CD4-positive, alpha-beta T cell treated with Interleukin-17A for 1 hour (primary cell): ENCODE data around the gene SPATA9.
A peak's percentile ranks its signal among the peaks of the same experiment; 100 is the strongest.
"Not testable (repeated sequence)": the region's sequence is repeated elsewhere in the genome, so short reads cannot be mapped to it uniquely, and the experiment has no call there.

ENCODE experiments used
- DNase-seq: peaks from one replicate; pipeline ENCODE4 v3.0.0-alpha.2; 2020

The SPATA9 gene

GRCh38 chr5:95641741-95642220, 41.0 kb downstream of the SPATA9 start:
- DNase-seq = no peak

DNA sequence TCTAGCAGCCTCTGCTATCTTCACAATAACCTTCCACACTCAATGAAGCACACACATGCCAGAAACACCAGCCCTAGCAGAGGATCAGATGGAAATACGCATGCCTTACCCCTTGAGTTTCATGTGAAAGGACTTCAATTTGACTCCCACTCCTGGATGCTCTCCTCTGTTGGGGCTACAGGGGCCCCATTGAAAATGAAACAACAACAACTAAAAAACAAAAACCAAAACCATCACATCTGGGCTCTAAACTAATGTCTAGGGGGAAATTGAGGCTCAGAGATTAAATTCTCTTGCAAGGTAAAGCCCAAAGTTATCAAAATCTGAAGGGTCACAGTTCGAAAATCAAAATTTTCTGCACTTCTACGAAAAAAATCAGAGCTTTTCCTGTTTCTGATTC, 44.2 kb downstream of the SPATA9 start:
- no peak for DNase-seq

- no peak for DNase-seq
Observed at GRCh38 chr5:95634081-95634480, 48.7 kb downstream of the SPATA9 start.

DNA sequence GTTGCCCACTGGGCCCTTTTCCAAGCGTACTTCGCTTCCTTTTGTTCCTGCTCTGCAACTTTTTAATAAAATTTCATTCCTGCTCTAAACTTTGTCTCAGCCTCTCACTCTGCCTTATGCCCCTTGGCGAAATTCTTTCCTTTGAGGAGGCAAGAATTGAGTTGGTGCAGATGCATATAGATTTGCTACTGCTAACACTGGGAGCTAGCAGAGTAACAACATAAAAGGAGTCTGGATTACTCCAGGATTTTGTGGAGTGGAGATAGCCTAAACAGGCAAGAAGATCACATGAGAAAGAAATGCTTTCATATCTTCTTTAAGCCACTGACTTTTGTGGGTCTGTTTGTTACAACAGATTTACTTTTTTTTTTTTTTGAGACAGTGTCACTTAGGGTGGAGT, 49.1 kb downstream of the SPATA9 start:
- DNase-seq = no peak

- not testable (repeated sequence) for DNase-seq
Observed at GRCh38 chr5:95632942-95633341, 49.8 kb downstream of the SPATA9 start.

- peak; percentile 87 for DNase-seq
Observed at GRCh38 chr5:95631991-95632675, 50.7 kb downstream of the SPATA9 start.

DNA sequence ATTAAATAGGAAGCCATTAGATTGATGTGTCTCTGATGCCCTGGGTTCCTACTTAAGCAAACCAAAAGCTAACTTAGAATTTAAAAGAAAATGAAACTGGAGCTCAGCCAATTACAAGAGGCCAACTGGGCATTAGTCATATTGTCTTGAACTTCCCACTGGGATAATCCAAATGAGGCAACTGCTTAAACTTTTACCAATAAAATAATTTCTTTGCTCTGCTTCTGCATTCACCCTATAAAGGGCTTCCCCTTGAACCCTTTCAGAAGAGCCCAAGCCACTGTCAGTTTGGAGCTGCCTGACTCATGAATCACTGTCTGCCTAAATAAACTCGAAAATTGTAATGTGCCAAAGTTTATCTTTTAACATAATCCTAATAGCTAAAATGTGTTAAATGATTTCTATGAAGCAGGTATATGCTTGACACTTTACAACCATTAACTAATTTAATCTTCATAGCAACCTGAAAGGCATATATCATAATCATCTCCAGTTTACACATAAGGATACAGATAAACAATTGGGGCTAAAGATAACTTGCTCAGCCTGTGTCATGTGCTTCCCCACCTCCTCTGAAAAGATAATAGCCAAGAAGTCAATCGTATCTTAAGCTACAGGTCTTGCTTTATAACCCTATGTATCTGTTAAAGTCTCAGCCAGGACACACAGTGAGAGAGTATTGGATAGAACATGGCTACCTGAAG, 51.4 kb downstream of the SPATA9 start:
- DNase-seq = no peak

DNA sequence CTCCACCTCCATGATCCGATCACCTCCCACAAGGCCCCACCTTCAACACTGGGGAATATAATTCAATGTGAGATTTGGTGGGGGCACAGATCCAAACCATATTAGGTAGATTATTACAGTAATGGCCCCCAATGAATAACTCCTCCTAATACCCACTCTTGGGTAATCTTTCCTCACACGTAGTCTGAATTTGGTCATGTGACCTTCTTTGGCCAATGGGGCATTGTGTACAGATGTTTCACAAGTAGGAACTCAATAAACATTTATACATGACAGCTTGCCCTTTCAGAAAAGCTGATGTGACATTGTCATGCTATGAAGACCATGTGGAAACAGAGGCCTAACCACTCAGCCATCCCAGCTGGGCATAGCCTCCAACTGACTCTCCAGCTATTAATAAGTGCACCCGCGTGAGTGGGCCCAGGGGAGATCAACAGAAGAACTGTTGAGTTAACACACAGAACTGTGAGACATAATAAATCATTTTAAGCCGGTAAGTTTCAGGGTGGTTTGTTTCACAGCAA, 52.3 kb downstream of the SPATA9 start:
- no peak for DNase-seq

- no peak for DNase-seq
Observed at GRCh38 chr5:95628933-95629332, 53.9 kb downstream of the SPATA9 start.

- DNase-seq = no peak
Observed at GRCh38 chr5:95627971-95628810, 54.6 kb downstream of the SPATA9 start.

DNA sequence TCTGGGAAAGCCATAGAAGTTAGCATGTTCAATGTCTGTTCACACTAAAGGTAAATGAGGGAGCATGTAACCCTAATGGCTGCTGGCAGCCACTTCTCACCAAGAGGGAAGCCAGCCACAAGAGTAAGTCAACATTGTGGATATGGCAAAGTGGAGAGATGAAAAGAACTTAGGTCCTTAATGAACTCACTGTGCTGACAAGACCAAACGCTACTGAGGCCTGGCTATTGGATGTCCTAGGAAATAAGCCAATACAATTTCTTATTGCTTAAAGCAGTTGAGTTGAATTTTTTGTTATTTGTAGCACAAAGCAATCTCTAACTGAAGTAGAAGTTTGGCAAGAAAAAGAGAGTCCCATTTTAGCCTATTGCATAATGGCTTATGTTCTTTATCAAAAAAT, 56.1 kb downstream of the SPATA9 start:
- DNase-seq = no peak

DNA sequence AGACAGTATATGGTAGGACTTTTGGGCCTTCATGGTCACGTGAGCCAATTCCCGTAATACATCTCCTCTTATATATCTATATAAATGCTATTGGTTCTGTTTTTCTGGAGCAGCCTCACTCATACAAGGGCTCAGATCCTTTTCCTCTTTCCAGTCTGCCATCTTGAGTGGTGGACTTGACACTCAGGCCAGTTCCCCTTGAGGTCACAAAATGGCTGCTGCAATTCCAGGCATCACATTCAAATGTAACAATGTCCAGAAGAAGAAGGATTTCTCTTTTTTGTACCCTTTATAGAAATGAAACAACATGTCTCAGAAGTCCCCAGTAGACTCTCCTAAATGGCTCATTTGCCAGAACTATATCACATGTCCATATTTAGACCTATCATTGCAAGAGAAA, 58.4 kb downstream of the SPATA9 start:
- no peak for DNase-seq

DNA sequence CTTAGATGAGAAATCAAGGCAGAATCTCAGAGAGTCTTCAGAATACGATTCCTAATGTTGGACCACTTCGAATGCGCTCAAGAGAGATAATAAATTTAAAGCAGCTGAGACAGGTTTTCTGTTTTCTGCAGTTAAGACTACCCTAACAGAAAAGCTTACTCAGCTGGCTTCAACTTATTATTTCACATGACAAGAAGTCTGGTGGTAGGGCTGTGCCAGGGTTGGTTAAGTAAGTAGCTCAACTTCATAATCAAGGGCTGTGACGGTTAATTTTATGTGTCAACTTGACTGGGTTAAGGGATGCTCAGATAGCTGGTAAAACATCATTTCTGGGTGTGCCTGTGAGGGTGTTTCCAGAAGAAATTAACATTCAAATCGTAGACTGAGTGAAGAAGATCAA, 59.1 kb downstream of the SPATA9 start:
- DNase-seq = no peak

GRCh38 chr5:95621839-95622629, 60.8 kb downstream of the SPATA9 start:
- DNase-seq = peak; percentile 72

- DNase-seq = peak; percentile 39
Observed at GRCh38 chr5:95620870-95621838, 61.6 kb downstream of the SPATA9 start.

DNA sequence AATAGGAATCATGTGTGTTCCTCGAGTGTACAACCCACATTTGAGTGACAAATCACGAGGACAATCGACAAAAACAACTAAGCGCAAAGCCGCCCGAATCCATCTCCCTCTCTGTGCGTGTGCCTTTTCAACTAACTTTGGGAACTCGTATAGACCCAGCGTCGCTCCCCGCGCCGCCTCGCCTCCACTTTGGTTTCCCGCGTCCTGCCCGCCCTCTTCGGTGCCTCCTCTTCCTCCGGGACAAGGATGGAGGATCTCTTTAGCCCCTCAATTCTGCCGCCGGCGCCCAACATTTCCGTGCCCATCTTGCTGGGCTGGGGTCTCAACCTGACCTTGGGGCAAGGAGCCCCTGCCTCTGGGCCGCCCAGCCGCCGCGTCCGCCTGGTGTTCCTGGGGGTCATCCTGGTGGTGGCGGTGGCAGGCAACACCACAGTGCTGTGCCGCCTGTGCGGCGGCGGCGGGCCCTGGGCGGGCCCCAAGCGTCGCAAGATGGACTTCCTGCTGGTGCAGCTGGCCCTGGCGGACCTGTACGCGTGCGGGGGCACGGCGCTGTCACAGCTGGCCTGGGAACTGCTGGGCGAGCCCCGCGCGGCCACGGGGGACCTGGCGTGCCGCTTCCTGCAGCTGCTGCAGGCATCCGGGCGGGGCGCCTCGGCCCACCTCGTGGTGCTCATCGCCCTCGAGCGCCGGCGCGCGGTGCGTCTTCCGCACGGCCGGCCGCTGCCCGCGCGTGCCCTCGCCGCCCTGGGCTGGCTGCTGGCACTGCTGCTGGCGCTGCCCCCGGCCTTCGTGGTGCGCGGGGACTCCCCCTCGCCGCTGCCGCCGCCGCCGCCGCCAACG, 62.5 kb downstream of the SPATA9 start, which contains the start of gene GPR150:
Gene GPR150 (plus strand): TSS at position 58 of the 840 bp plus-strand sequence. CDS start 189 bp downstream, at position 247.
- peak; percentile 59 for DNase-seq

DNA sequence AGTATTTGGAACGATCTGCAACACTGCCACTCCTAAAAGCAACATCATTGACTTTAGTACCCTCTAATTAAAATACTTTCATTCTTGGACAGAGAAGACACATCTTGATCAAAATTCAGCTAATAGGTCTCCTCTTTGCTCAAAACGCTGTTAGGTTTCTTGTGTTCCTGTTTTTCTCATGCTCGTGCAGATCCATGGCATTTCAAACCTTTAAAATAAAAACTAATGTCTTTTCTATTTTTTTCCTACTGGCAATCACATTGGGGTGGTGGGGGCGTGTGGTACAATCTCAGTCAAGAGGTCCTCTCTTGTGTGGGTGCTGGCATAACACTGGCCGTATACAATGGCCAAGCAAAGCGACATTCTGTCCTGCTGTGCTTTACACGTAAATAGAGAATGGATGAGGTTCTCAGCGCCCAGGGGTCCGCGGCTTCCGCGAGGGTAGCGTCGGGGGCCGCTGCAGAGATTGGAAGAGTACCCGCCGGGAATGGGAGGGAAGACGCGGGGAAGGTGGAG, 63.2 kb downstream of the SPATA9 start:
- DNase-seq = no peak

GRCh38 chr5:95619096-95619495, 63.7 kb downstream of the SPATA9 start:
- DNase-seq = peak; percentile 7

DNA sequence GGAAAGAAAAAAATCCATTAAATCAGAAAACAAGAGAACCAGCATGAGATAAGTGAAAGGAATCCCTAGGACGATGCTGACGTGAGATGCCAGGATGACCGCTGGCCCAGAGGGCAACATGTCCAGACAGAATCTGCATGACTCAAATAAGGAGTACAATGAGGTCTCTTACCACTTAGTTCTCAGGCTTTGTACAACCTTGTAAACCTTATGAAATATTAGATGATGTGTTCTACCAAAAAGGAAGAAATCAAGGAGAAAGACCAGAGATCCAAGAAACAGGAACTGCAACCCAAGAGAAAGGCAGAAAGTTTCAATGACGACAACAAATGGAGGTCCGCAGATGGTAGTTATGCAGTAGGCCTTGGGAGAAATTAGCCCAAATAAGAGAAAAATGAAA, 65.7 kb downstream of the SPATA9 start:
- DNase-seq = no peak

DNA sequence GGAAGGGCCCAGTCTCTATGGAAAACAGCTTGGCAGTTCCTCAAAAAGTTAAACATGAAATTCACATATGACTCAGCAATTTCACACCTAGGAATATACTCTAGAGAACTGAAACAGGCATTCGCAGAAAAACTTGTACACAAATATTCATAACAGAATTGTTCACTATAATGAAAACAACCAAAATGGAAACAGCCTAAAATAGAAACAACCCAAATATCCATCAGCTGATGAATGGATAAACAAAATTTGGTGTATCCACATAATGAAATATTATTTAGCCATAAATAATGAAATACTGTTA, 67.7 kb downstream of the SPATA9 start:
- DNase-seq = no peak
